ENCODE measurements around the gene SLIT3.

The SLIT3 gene

GRCh38 chr5:168985454-168985853 lies 315.5 kb downstream of the SLIT3 start:
- Histone ChIP-seq H3K9me3 (ENCODE audit: insufficient read depth, low read length) (no peaks in the 10 kb centered on the region), H4K20me1 (ENCODE audit: low read depth, low read length) (no peaks in the 10 kb centered on the region), H3K27ac (ENCODE audit: low read depth, low read length) (no peak overlapping the region), H3K36me3 (ENCODE audit: low read length) (no peaks in the 10 kb centered on the region), H2AFZ (ENCODE audit: low read depth, low read length, severe bottlenecking) (no peak overlapping the region), H3K27me3 (ENCODE audit: low read length) (no peaks in the 10 kb centered on the region), H3K9me2 (replicated peaks; ENCODE audit: insufficient read depth, low read length) (no peaks in the 10 kb centered on the region), H3K79me2 (ENCODE audit: insufficient read depth, low read length) (no peaks in the 10 kb centered on the region), H3K4me3 (ENCODE audit: insufficient read depth, low read length, poor library complexity, severe bottlenecking) (no peak overlapping the region), H3F3A (ENCODE audit: insufficient read depth) (no peaks in the 10 kb centered on the region), H3K4me2 (ENCODE audit: low read depth, low read length, poor library complexity, severe bottlenecking) (no peak overlapping the region), H3K9ac (ENCODE audit: low read length) (no peak overlapping the region)
- TF ChIP-seq EZH2phosphoT487 (conservative IDR thresholded peaks at IDR 0.05; ENCODE audit: low read length), result no peak

DNA sequence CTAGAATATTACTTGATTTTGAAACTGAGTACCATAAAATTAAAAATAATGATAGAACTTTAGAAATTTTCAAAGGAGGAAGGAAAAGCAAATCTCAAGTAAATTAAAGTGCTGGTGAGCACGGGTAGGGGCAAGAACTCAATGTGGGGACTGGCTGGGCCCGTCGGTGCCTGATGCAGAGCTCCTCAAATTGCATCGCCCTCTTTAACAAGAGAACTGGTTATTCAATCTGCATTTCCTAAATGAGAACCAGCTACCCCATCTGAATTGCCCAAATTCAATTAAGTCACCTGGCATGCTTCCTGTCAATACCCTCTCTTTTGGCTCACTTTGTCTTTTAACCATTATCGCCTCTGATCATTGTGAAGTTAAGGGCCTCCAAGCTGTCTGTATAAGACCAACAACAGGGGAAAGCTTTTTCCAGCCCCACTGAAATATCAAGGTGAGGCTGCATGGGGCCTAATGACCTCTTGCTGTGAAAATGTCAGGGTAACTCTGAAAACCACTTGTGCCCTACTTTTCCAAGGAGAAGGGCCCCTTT lies 316.7 kb downstream of the SLIT3 start:
- H2AFZ ChIP-seq (ENCODE audit: low read depth, low read length, severe bottlenecking), result no peak overlapping the region
- no peaks in the 10 kb centered on the region for H3K9me2 ChIP-seq (replicated peaks; ENCODE audit: insufficient read depth, low read length)
- H3K27ac ChIP-seq (ENCODE audit: low read depth, low read length), result no peak overlapping the region
- no peak overlapping the region for H3K4me2 ChIP-seq (ENCODE audit: low read depth, low read length, poor library complexity, severe bottlenecking)
- H3K36me3 ChIP-seq (ENCODE audit: low read length), result no peaks in the 10 kb centered on the region
- no peak overlapping the region for H3K4me3 ChIP-seq (ENCODE audit: insufficient read depth, low read length, poor library complexity, severe bottlenecking)
- H3K79me2 ChIP-seq (ENCODE audit: insufficient read depth, low read length), result no peaks in the 10 kb centered on the region
- H3K9me3 ChIP-seq (ENCODE audit: insufficient read depth, low read length), result no peaks in the 10 kb centered on the region
- H3K9ac ChIP-seq (ENCODE audit: low read length), result no peak overlapping the region
- no peaks in the 10 kb centered on the region for H3K27me3 ChIP-seq (ENCODE audit: low read length)
- TF ChIP-seq, protein P1, sequence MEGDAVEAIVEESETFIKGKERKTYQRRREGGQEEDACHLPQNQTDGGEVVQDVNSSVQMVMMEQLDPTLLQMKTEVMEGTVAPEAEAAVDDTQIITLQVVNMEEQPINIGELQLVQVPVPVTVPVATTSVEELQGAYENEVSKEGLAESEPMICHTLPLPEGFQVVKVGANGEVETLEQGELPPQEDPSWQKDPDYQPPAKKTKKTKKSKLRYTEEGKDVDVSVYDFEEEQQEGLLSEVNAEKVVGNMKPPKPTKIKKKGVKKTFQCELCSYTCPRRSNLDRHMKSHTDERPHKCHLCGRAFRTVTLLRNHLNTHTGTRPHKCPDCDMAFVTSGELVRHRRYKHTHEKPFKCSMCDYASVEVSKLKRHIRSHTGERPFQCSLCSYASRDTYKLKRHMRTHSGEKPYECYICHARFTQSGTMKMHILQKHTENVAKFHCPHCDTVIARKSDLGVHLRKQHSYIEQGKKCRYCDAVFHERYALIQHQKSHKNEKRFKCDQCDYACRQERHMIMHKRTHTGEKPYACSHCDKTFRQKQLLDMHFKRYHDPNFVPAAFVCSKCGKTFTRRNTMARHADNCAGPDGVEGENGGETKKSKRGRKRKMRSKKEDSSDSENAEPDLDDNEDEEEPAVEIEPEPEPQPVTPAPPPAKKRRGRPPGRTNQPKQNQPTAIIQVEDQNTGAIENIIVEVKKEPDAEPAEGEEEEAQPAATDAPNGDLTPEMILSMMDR (IDR thresholded peaks at IDR 0.05; ENCODE audit: insufficient read depth, low read length, poor library complexity, severe bottlenecking), result no peak
- TF ChIP-seq EZH2phosphoT487 (conservative IDR thresholded peaks at IDR 0.05; ENCODE audit: low read length), result no peak
- H3F3A ChIP-seq (ENCODE audit: insufficient read depth), result no peaks in the 10 kb centered on the region
- H4K20me1 ChIP-seq (ENCODE audit: low read depth, low read length), result no peaks in the 10 kb centered on the region

- Histone ChIP-seq H3K79me2 (ENCODE audit: insufficient read depth, low read length) (no peaks in the 10 kb centered on the region), H3K4me2 (ENCODE audit: low read depth, low read length, poor library complexity, severe bottlenecking) (no peak overlapping the region), H3K27ac (ENCODE audit: low read depth, low read length) (no peak overlapping the region), H3K9me3 (ENCODE audit: insufficient read depth, low read length) (no peaks in the 10 kb centered on the region), H3K27me3 (ENCODE audit: low read length) (no peaks in the 10 kb centered on the region), H3K36me3 (ENCODE audit: low read length) (no peaks in the 10 kb centered on the region), H3K9me2 (replicated peaks; ENCODE audit: insufficient read depth, low read length) (no peaks in the 10 kb centered on the region), H3K4me3 (ENCODE audit: insufficient read depth, low read length, poor library complexity, severe bottlenecking) (no peak overlapping the region), H2AFZ (ENCODE audit: low read depth, low read length, severe bottlenecking) (no peak overlapping the region), H3F3A (ENCODE audit: insufficient read depth) (no peaks in the 10 kb centered on the region), H3K9ac (ENCODE audit: low read length) (no peak overlapping the region), H4K20me1 (ENCODE audit: low read depth, low read length) (no peaks in the 10 kb centered on the region)
- TF ChIP-seq EZH2phosphoT487 (conservative IDR thresholded peaks at IDR 0.05; ENCODE audit: low read length), result no peak
- TF ChIP-seq, protein P1 (IDR thresholded peaks at IDR 0.05; ENCODE audit: insufficient read depth, low read length, poor library complexity, severe bottlenecking), result no peak
Measured at GRCh38 chr5:168979135-168979534, 321.8 kb downstream of the SLIT3 start.

DNA sequence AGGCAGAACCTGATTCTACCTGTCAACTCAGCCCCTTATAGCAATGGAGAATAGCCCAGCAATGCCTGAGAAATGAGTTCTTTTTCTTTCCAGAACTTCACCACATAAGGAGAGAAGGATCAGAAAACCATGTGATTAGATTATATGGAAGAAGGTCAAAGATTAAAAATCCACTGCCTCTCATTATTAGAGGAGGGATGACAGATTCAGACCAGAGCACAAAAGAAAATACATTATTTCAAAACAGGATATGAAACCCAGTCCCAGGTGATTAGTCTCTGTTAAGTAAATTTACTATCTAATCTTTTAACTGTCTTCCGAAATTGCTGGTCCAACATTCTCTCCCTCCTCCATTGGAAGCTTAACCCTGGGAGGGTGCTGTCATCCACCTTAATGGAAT lies 322.4 kb downstream of the SLIT3 start:
- H3K9me3 ChIP-seq (ENCODE audit: insufficient read depth, low read length), result no peaks in the 10 kb centered on the region
- no peak overlapping the region for H3K4me3 ChIP-seq (ENCODE audit: insufficient read depth, low read length, poor library complexity, severe bottlenecking)
- H3K27me3 ChIP-seq (ENCODE audit: low read length), result no peaks in the 10 kb centered on the region
- no peak overlapping the region for H3K9ac ChIP-seq (ENCODE audit: low read length)
- no peaks in the 10 kb centered on the region for H3K36me3 ChIP-seq (ENCODE audit: low read length)
- no peak overlapping the region for H3K4me2 ChIP-seq (ENCODE audit: low read depth, low read length, poor library complexity, severe bottlenecking)
- H4K20me1 ChIP-seq (ENCODE audit: low read depth, low read length), result no peaks in the 10 kb centered on the region
- no peaks in the 10 kb centered on the region for H3K79me2 ChIP-seq (ENCODE audit: insufficient read depth, low read length)
- no peak overlapping the region for H2AFZ ChIP-seq (ENCODE audit: low read depth, low read length, severe bottlenecking)
- H3F3A ChIP-seq (ENCODE audit: insufficient read depth), result no peaks in the 10 kb centered on the region
- H3K9me2 ChIP-seq (replicated peaks; ENCODE audit: insufficient read depth, low read length), result no peaks in the 10 kb centered on the region
- no peak for TF ChIP-seq EZH2phosphoT487 (conservative IDR thresholded peaks at IDR 0.05; ENCODE audit: low read length)
- TF ChIP-seq, protein P1 (IDR thresholded peaks at IDR 0.05; ENCODE audit: insufficient read depth, low read length, poor library complexity, severe bottlenecking), result no peak
- H3K27ac ChIP-seq (ENCODE audit: low read depth, low read length), result no peak overlapping the region

Measured in SU-DHL-6 (cell line).